Uterus (tissue), 2 donors: ENCODE data around the gene MAN2B2.

Experiments
- POLR2A ChIP-seq, 2 donors: fragments of 450-650 bp; IDR thresholded peaks; one replicate each; pipeline ENCODE4 v1.6.1; 2016; ENCODE audit warnings: antibody characterized with exemption in 2 of 2, mild to moderate bottlenecking in 1 of 2, moderate library complexity in 1 of 2
- TF ChIP-seq, protein P1 (sequence below), 4 experiments: fragments of 200-600 bp in 2 of 4; fragments of 450-650 bp in 2 of 4; sonication (generic) in 2 of 4; IDR thresholded peaks; one replicate each; pipeline ENCODE4 v1.5.1; 2016 to 2019; ENCODE audit warnings: antibody characterized with exemption in 4 of 4, mild to moderate bottlenecking in 2 of 4, moderate library complexity in 1 of 4

DNA sequence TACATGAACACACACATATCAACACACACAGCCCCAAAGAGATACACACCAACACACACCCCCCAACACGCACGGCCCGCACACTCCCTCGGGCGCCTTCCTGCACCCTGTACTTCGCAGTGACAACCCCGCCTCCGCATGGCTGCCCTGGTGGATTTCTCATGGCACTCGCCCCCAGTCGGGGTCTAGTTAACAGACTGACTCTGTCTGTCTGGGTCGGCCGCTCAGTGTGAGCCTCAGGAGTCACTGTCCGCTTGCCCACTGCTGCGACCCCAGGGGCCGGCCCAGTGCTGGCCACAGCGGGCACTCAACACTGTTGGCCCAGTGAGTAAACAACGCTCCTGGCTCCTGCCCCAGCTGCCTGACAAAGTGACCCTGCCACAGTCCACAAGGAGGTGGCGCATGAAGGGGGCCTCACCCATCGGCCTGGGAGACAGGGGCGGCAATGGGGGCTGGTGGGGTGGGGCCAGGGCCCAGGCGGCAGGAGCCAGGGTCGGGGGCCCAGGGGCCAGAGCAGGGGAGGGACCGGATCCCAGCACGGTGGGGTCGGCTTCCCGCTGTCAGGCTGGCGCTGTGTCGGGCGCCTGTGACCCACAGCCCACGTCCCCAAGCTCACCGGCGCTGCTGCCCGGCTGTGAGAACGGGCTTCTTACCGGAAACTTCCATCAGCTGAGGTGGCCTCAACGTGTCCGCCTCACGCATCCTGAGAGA lies 40.2 kb upstream of the MAN2B2 start:
- TF ChIP-seq, protein P1, sequence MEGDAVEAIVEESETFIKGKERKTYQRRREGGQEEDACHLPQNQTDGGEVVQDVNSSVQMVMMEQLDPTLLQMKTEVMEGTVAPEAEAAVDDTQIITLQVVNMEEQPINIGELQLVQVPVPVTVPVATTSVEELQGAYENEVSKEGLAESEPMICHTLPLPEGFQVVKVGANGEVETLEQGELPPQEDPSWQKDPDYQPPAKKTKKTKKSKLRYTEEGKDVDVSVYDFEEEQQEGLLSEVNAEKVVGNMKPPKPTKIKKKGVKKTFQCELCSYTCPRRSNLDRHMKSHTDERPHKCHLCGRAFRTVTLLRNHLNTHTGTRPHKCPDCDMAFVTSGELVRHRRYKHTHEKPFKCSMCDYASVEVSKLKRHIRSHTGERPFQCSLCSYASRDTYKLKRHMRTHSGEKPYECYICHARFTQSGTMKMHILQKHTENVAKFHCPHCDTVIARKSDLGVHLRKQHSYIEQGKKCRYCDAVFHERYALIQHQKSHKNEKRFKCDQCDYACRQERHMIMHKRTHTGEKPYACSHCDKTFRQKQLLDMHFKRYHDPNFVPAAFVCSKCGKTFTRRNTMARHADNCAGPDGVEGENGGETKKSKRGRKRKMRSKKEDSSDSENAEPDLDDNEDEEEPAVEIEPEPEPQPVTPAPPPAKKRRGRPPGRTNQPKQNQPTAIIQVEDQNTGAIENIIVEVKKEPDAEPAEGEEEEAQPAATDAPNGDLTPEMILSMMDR (IDR thresholded peaks at IDR 0.05): no peak
- TF ChIP-seq POLR2A (IDR thresholded peaks at IDR 0.05): no peak
